Right lobe of liver (tissue), 4 donors: ENCODE results near the gene QSER1.

Experiments
- CTCF ChIP-seq, 4 donors: fragments of 200-600 bp in 3 of 4; fragments of 450-650 bp in 1 of 4; IDR thresholded peaks; one replicate each; pipeline versions ENCODE4 v1.5.1 to v1.8.0; 2016 to 2022; ENCODE audit warnings: antibody characterized with exemption in 4 of 4, mild to moderate bottlenecking in 2 of 4
- POLR2A ChIP-seq: fragments of 450-650 bp; IDR thresholded peaks from one replicate; pipeline ENCODE4 v1.6.1; 2017; ENCODE audit warnings: antibody characterized with exemption, mild to moderate bottlenecking
- donor health status: DM: no; HTN: no; CAD: no.
- donor health status: DM: no; HTN: no; CAD: no.
- donor health status: DM: no; HTN: yes; CAD: no.

- TF ChIP-seq CTCF (IDR thresholded peaks at IDR 0.05) = no peak
- TF ChIP-seq POLR2A = no peak
These were observed 9.2 kb upstream of the QSER1 start for GRCh38 chr11:32883421-32883820.
